Esophagus muscularis mucosa (tissue), 4 donors: ENCODE measurements around the gene TUBA4B.
"Not testable (repeated sequence)": the region's sequence is repeated elsewhere in the genome, so short reads cannot be mapped to it uniquely, and the experiment has no call there.

Source experiments
- EP300 ChIP-seq: sonication (generic); formaldehyde crosslinking; IDR thresholded peaks from one replicate; pipeline ENCODE4 v1.6.1; 2017; ENCODE audit warnings: antibody characterized with exemption
- POLR2A ChIP-seq: fragments of 450-650 bp; IDR thresholded peaks from one replicate; pipeline ENCODE4 v1.6.1; 2017; ENCODE audit warnings: antibody characterized with exemption, moderate library complexity, mild to moderate bottlenecking, low read depth
- TF ChIP-seq, protein P1 (sequence below), 3 experiments: fragments of 200-600 bp in 2 of 3; fragments of 450-650 bp in 1 of 3; sonication (generic) in 2 of 3; IDR thresholded peaks; one replicate each; pipeline ENCODE4 v1.5.1; 2017 to 2019; ENCODE audit warnings: antibody characterized with exemption in 3 of 3, mild to moderate bottlenecking in 2 of 3, moderate library complexity in 1 of 3

DNA sequence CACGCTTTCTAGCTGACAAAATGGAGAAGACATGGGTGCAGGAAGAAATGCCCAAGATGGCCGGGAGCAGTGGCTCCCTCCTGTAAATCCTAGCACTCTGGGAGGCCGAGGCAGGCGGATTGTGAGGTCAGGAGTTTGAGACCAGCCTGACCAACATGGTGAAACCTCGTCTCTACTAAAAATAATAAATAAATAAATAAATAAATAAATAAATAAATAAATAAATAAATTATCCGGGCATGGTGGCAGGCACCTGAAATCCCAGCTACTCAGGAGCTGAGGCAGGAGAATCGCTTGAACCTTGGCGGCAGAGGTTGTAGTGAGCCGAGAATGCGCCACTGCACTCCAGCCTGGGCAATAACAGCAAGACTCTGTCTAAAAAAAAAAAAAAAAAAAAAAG, 5.9 kb downstream of the TUBA4B start:
- TF ChIP-seq, protein P1, sequence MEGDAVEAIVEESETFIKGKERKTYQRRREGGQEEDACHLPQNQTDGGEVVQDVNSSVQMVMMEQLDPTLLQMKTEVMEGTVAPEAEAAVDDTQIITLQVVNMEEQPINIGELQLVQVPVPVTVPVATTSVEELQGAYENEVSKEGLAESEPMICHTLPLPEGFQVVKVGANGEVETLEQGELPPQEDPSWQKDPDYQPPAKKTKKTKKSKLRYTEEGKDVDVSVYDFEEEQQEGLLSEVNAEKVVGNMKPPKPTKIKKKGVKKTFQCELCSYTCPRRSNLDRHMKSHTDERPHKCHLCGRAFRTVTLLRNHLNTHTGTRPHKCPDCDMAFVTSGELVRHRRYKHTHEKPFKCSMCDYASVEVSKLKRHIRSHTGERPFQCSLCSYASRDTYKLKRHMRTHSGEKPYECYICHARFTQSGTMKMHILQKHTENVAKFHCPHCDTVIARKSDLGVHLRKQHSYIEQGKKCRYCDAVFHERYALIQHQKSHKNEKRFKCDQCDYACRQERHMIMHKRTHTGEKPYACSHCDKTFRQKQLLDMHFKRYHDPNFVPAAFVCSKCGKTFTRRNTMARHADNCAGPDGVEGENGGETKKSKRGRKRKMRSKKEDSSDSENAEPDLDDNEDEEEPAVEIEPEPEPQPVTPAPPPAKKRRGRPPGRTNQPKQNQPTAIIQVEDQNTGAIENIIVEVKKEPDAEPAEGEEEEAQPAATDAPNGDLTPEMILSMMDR (IDR thresholded peaks at IDR 0.05), result not testable (repeated sequence)
- not testable (repeated sequence) for TF ChIP-seq EP300, POLR2A
